RCC 7860 (cell line): Measurements from ENCODE around the gene CD28.
"Not testable (repeated sequence)": the region's sequence is repeated elsewhere in the genome, so short reads cannot be mapped to it uniquely, and the experiment has no call there.

ENCODE experiments used
- DNase-seq: peaks from one replicate; pipeline ENCODE4 v3.0.0-alpha.2; 2015; ENCODE audit warnings: low spot score
- FAIRE-seq: peaks from 2 replicates; lab custom pipeline; 2012; peaks lifted over from hg19 to GRCh38; lab: Jason Lieb, UNC

The CD28 gene

DNA sequence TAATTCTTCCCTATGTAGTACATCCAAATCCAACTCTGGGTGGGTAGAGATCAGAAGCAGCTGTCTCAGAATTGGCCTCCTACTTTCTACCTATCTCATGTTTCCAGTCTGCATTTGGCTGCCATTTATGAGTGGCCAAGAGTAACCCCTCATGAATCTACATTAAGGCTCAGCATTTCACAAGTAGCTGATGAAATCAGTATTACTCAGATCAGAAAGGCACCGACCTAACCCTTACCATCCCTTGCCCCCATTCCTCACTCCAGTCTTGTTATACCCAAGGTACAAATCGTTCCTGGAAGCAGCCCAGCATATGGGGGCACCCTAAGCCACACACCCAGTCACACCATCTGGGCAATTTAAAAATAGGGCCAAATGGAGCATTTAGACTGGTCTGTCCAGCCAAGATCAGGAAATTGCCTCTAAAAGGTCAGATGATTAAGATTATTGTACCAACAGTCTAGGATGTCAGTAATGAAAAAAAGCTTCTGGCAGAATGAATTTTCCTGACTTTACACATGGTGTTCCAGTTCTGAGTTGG is 37.1 kb downstream of the CD28 start:
- no peak for FAIRE-seq
- no peak for DNase-seq

DNA sequence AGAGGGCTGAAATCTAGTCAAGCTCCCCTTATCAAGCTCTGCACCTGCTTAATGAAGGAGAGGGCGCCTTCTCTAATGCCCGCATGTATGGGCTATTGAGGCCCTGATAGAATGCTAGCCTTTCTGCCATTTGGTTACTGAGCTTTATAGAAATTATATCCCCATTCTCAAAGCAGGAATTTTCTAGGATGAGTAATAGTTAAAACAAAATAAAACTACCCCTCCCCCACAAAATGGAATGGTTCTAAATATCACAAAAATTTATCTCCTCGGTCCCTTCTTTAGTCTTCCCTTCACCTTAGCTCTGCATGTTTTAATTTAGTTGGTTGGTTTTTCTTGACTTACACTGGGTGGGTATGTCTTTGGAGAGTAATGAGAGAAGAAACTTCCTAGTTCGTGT is 37.7 kb downstream of the CD28 start:
- DNase-seq (no peak), FAIRE-seq (no peak)

DNA sequence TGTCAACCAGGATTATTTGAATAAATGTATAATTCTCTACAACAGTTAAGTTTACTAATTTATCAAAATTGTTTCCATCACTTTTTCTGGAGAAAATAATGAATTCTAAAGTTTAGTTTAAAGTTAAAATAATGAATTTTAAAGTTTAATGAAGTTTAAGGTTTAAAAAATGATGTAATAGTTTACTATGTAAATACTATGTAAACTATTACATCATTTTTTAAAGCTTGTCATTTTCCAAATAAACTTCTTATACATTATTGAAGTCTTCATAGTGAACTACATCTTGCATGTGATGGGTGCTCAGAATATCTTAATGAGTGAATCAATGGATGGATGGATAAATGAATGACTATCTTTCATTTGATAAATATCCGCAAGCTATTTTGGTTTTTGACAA is 38.8 kb downstream of the CD28 start:
- peak; percentile 65 for FAIRE-seq
- DNase-seq = no peak

DNA sequence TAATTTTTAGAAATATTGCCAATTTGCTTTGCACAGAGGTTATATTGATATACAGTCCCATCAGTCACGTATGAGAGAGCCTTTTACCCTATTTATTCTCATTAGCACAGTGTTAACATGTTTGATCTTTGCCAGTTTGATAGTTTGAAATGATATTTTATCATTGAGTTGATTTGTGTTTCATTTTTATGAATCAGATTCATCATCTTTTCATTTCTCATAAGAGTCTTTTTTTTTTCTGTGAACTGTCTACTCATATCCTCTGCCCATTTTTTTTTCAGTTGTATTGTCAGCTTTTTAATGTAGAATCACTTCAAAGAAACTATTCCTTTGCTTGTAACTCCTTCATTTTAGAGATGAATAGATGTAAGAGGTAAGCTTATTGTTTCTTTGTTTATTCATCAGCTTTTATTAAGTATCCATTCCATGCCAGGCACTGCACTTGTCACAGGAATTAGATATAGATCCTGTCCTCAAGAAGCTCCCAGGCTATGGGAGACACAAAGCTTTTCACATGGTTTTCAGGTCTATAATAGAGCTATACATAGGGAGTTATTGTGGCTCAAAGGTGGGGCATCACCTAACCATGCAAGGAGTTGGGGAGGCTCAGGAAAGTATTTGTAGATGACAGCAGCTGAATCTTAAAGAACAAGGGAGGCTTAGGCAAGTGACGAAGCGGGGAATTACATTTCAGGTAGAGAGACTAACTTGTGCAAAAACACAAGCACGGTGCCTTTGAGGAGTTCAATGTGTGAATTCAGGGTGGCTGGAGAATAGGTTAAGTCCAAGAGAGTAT is 42.1 kb downstream of the CD28 start:
- FAIRE-seq = no peak
- DNase-seq = no peak

DNA sequence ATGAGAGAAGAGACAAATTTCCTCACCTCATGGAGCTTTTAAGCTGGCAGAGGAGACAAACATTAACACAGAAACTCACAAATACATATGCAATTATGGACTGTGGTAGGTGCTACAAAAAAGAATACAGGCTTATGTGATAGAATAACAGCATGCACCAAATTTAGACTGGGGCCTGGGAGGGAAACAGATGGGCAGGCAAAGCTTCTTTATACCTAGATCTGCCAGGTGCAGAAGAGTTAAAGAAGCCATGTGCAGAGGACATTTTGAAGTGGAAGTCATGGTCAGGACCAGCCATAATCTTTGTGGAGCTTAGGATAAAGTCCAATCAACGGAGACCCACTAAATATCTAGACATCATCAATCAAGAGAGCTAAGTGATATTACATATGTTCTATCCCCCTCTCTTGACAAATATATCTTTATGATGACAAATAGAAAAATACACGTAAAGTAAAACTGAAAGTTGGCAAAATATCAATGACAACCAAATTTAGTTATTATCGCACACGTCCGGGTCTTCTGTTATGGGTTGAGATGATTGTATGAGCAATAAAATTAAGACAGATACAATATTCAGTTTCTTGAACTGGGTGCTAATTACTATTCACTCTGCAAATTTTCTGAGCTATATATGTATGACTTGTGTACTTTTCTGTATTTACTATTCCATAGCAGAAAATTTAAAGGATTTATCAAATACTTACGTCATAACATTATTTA is 44.1 kb downstream of the CD28 start:
- FAIRE-seq = no peak
- no peak for DNase-seq

DNA sequence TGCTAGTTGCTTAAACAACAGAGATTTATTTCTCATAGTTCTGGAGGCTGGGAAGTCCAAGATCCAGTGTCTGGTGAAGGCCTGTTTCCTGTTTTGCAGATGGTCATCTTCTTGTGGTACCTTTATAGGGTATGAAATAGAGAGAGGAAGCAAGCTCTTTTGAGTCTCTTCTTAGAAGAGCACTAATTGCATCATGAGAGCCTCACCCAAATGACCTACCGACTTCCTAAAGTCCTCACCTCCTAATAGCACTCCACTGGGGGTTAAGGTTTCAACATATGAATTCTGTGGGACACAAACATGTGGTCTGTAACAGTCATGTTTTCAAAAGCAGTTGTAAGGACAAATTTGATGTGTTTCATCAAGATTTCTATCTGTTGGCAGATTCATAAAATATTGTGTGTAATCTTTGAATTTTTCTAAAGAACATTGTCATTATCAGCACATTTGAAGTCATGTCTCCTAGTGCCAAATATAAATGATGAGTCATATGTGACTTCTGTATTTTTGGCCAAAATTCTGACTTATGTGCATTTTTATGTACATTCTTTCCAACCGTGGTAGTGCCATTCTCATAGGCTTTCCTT is 45.3 kb downstream of the CD28 start:
- DNase-seq = no peak

DNA sequence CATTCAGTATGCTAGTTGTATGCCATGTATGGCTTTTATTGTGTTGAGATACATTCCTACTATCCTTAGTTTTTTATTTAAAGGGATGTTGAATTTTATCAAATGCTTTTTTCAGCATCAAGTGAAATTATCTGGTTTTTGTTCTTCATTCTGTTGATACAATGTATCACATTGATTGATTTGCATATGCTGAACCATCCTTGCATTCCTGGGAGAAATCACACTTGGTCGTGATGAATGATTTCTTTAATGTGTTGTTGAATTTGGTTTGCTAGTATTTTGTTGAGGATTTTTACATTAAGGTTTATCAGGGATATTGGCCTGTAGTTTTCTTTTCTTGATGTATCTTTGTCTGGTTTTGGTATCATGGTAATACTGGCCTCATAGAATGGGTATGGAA is 49.7 kb downstream of the CD28 start:
- no peak for DNase-seq
- FAIRE-seq = no peak

More for the DNA sequence above, 45.3 kb downstream of the CD28 start:
- FAIRE-seq = no peak

DNA sequence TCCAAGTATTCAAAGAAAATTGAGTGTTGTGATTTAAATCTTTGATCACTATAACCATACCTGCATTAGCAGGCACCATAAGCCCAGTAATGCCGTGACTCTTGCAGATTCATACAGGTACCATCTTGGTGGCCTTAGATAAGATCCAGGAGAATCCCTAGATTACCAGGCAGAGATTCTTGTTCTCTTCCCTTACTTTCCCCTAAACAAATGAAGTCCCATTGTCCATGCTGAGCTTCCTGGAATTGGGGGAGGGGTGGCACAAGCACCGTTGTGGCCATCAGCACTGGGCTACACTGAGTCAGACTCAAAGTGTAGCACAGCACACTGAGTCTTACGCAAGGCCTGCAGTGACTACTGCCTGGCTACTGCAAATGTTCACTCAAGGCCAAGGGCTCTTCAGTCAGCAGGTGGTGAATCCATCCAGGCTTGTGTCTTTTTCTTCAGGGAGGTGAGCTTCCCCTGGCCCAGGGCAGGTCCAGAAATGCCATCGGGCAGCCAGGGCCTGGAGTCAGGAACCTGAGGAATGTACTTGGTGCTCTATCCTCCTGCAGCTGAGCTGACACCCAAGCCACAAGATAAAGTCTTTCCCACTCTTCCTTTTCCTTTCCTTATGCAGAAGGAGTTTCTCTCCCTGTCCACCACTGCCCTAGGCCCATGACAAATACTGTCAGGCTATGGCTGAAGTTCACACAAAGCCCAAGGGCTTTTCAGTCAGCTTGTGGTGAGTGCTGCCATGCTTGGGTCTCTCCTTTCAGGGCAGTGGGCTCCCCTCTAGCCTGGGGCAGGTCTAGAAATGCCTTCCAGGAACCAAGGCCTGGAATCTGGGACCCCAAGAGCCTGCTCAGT is 52.6 kb downstream of the CD28 start:
- peak; percentile 93 for DNase-seq

DNA sequence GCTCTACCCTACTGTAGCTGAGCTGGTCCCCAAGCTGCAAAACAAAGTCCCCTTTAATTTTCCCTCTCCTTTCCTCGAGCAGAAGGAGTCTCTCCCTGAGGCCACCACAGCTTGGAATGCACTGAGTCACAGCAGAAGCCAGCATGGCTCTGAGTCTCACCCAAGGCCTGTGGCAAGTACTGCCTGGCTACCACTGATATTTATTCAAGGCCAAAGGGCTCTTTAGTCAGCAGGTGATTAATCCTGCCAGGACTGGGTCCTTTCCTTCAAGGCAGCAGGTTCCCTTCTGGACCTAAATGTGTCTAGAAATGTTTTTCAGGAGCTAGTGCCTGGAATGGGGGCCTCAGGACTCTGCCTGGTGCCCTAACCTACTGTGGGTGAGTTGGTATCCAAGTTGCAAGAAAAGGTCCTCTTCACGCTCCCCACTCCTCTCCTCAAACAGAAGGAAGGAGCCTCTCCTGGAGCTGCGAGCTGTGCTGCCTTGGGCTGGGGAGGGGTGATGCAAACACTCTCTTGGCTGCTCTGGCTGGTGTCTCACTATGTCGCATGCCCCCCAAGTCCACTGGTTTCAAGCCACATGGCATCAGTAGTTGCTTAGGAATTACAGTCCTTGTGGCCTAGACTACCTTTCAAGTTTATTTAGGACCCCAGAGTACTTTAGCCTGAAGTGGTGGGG is 53.4 kb downstream of the CD28 start:
- peak; percentile 97 for DNase-seq
- FAIRE-seq = peak; percentile 95

More for the DNA sequence above, 52.6 kb downstream of the CD28 start:
- peak; percentile 82 for FAIRE-seq

DNA sequence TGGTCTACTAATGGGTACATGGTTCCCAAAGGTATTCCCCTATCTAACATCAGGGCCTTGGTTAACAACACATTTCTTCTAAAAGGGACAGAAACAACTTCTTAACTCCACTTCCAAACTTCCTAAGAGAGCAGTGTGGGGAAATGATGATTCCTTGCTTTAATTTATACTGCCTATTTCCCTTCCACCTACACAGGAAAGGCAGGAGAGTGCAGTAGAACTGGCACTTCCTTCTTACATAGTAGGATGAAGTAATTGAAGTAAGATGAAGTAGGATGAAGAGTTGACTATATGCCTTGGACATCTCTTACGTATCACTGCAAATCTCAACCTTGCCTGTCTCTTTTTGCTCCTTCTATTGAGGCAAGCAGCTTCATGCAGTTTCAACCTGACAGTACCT is 54.7 kb downstream of the CD28 start:
- FAIRE-seq = no peak
- no peak for DNase-seq

DNA sequence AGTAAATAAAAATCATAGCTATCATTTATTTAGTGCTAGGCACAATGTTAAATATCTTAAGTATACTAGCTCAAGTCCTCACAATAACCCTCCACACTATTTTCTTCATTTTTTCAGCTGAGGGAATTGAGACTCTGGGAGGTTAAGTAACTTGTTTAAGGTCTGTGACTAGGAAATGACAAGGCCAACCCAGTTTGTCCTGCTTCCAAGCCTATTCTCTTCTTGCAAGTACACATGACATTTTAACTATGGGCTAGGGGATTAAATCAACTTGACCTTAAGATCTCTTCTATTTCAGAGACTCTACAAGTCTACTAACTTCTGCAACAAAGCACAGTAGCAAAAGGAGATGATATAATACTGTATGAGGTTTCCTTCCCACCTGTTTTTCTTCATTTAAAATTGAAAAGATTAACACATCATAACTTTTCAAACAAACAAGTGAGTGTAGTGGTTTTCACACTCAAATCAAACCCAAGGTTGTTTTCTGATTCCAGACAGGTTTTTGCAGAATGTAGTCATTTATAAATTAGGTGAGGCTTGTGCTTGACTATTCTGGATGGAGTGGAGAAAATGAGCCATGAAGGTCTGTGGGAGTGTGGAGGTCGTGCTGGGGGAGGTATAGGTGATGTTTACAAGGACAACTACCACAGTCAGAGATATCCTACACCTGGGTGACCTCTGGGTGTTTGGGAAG is 57.0 kb downstream of the CD28 start:
- FAIRE-seq (no peak), DNase-seq (no peak)

DNA sequence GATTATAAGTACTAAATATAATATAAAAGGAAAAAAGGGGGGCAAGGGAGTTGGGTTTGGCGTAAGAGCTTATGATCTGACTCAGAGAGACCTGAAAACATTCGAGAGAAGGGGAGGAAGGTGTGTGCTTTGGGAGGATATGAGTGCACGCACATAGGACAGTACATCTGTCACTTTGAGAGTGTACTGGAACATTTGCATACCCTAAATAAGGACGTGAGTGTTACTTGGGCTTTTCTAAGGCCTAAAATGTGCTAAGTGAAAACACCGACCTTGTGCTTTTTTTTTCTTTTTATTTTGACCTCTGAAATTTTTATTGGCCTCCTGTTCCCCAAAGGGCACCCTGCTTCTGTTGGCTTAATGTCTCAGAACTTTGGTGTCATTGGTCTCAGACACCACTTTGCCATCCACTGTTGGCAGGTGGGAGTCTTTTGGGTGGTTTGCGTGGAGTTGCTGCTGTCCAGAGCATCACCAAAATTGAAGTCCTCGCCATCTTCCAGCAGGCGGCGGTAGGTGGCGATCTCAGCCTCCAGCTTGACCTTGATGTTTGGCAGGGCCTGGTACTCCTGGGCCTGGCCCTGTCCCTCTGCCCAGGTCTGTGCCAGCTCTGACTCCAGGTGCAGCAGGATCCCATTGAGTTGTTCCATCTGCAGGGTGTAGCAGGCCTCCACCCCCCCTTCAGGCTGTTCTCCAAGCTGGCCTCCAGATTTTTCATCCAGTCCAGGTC is 57.7 kb downstream of the CD28 start:
- FAIRE-seq (no peak), DNase-seq (no peak)

DNA sequence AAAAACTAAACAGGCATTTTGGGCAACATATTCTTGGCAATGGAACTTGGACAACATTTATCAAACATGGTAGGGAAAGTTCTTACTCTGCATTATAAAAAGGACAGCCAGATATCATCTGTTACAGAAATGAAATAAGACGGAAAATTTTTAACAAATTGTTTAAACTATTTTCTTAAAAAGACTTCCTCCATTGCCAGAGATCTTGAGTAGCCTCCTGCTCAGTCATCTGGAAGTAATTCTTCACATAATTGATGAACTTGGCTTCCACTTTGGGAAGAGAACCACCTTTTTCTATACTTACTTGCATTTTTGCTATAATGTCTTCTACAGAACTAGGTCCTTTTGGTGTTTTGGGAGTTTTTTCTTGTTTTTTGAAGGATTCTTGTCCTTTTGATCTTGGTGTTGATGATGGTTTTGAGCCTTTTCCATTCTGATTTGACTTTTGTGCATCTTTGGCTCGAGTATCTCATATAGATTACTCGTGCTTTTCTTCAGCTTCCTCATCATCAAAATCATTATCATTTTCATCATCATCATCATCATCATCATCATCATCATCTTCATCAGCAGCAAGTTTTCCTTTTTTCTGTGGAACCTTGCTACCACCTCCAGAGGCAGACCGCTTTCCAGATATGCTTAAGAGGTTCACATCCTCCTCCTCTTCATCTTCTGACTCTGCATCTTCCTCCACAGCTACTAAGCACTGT is 66.2 kb downstream of the CD28 start:
- FAIRE-seq (no peak), DNase-seq (no peak)

DNA sequence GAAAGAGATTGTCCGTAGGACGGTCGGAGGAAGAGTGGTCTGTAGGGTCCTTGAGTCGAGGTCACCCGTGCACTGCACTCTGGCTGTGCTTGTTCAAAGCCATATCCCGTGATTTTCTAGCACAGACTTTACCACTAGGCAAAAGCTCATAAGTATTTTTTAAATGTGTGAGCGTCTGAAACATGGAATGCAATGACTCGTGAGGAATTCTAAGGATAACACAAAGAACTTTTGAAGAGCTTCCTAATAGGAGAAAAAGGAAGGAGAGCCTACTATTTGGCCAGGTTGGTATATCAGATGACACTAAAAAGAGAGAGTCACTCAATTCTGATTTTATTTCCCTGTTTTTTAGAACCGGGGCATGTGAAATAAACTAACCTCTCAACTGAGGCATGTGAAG is 68.3 kb downstream of the CD28 start:
- FAIRE-seq (no peak), DNase-seq (no peak)

DNA sequence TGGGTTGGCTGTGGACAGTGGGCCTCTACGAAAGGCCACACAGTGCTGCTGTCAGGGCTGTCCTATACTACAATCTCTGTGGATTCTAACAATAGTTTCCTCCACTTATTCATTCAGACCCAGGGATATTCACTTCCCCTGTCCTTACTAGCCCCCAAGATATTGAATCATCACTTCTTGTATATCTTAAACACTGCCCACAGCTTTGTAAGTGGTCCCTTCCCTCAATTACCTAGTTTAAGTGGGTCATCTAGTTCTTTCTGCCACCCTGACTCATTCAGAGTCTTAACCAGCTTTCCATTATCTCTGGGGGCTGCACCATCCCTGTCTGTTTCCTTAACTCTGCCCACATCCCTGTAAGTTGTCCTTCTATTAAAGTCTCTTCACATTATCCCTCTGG is 69.2 kb downstream of the CD28 start:
- DNase-seq (no peak), FAIRE-seq (no peak)

DNA sequence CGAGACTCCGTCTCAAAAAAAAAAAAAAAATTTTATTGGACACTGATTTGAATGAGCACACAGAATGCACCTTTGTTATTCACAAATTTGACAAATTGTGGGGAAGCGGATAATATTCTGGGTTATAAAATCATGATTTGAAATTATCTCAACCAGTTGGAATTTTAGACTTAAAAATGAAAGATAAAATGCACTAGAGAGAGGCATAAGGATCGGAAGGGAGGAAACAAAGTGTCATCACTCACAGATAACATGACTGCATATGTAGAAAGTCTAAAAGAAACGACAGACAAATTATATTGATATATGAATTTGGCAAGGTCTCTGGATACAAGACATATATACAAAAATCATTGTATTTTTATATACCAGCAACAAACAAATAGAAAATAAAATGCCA is 70.6 kb downstream of the CD28 start:
- FAIRE-seq (no peak), DNase-seq (no peak)

DNA sequence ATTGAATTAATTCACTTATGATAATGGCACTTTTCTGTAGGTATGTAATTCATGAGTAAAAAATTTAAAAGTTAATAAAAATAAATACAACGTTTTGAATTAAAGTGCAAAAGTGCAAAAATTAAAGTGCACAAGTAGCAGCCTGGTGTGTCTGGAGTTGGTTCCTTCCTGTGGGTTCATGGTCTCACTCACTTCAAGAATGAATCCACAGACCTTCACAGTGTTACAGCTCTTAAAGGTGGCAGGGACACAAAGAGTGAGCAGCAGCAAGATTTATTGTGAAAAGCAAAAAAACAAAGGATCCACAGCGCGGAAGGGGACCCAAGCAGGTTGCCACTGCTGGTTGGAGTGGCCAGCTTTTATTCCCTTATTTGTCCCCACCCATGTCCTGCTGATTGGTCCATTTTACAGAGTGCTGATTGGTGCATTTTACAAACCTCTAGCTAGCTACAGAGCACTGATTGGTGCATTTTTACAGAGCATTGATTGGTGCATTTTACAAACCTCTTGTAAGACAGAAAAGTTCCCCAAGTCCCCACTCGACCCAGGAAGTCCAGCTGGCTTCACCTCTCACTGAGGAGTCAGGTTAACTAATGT is 73.1 kb downstream of the CD28 start:
- not testable (repeated sequence) for FAIRE-seq

DNA sequence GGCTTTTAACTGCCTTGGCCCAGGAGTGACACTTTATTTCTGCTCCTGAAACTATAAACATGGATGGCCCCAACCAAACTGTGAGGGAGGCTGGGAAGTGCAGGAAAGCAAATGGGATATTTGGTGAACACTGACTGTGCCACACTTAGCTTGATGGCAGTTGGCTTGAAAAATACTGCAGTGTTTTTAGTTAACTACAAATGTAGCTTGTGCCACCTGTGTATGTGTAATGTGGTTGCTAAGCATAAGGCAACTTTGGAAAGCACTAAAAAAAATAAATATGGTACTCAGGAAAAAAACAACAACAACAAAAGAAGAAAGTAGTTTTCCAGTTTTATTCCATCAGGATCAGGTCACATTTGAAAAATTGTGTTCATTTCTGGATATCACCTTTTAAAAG is 73.8 kb downstream of the CD28 start:
- DNase-seq = no peak
- no peak for FAIRE-seq

More for the DNA sequence above, 73.1 kb downstream of the CD28 start:
- DNase-seq = not testable (repeated sequence)
